Keratinocyte (primary cell): ENCODE data around the gene ZNF526. TPM values are rescaled to one million over a fixed set of nuclear protein-coding genes. Genes with fewer than 3 reads are reported as not detected.

ENCODE experiments used
- DNase-seq: peaks from one replicate; pipeline ENCODE4 v3.0.0-alpha.2; 2011; ENCODE audit warnings: low read depth, missing footprints, low spot score
- FAIRE-seq: peaks from 2 replicates; lab custom pipeline; 2011; peaks lifted over from hg19 to GRCh38; lab: Jason Lieb, UNC
- H2AFZ ChIP-seq: 2 replicates; pipeline ENCODE4 v1.6.0; 2012; ENCODE audit warnings: low read length, control low read depth, inconsistent platforms; ENCODE audit not compliant: control insufficient read depth
- H3K27ac ChIP-seq: 2 replicates; pipeline ENCODE4 v1.5.1; 2011; ENCODE audit warnings: low read length; ENCODE audit not compliant: control insufficient read depth, insufficient read depth
- H3K27me3 ChIP-seq: 3 replicates; pipeline ENCODE4 v1.6.0; 2011; ENCODE audit warnings: low read length; ENCODE audit not compliant: control insufficient read depth, insufficient read depth; ENCODE audit errors: extremely low read depth
- H3K36me3 ChIP-seq, 2 experiments: 2 replicates in 1 of 2; 3 replicates in 1 of 2; pipeline ENCODE4 v1.5.1; 2011; ENCODE audit warnings: low read length in 2 of 2, mild to moderate bottlenecking in 1 of 2; ENCODE audit not compliant: control insufficient read depth in 2 of 2, insufficient read depth in 2 of 2; ENCODE audit errors: extremely low read depth in 1 of 2
- H3K4me1 ChIP-seq: 3 replicates; pipeline ENCODE4 v1.5.1; 2011; ENCODE audit warnings: low read length; ENCODE audit not compliant: control insufficient read depth, insufficient read depth; ENCODE audit errors: extremely low read depth
- H3K4me2 ChIP-seq: 3 replicates; pipeline ENCODE4 v1.6.0; 2011; ENCODE audit warnings: low read depth, low read length; ENCODE audit not compliant: control insufficient read depth, insufficient read depth; ENCODE audit errors: extremely low read depth
- H3K4me3 ChIP-seq, 3 experiments: fragments of 200-600 bp in 1 of 3; sonication (generic) in 1 of 3; 2 replicates in 2 of 3; 3 replicates in 1 of 3; pipeline ENCODE4 v1.5.1; 2011 to 2016; ENCODE audit warnings: low read length in 3 of 3, mild to moderate bottlenecking in 3 of 3, control low read depth in 2 of 3, inconsistent platforms in 1 of 3, low read depth in 1 of 3, mixed read lengths in 1 of 3, mixed run types in 1 of 3, moderate library complexity in 1 of 3; ENCODE audit not compliant: control insufficient read depth in 2 of 3, insufficient read depth in 2 of 3; ENCODE audit errors: extremely low read depth in 1 of 3
- H3K79me2 ChIP-seq: 2 replicates; pipeline ENCODE4 v1.6.0; 2012; ENCODE audit warnings: low read length; ENCODE audit not compliant: control insufficient read depth, insufficient read depth
- H3K9ac ChIP-seq: 3 replicates; pipeline ENCODE4 v1.6.0; 2011; ENCODE audit warnings: low read length; ENCODE audit not compliant: control insufficient read depth, insufficient read depth; ENCODE audit errors: extremely low read depth
- H3K9me1 ChIP-seq: 3 replicates; pipeline ENCODE4 v1.6.0; 2011; ENCODE audit warnings: low read length; ENCODE audit not compliant: control insufficient read depth, insufficient read depth; ENCODE audit errors: extremely low read depth
- H3K9me3 ChIP-seq: 2 replicates; pipeline ENCODE4 v1.5.1; 2012; ENCODE audit warnings: low read depth, low read length; ENCODE audit not compliant: control insufficient read depth
- H4K20me1 ChIP-seq: 3 replicates; pipeline ENCODE4 v1.6.0; 2011; ENCODE audit warnings: low read length; ENCODE audit not compliant: control insufficient read depth, insufficient read depth; ENCODE audit errors: extremely low read depth
- EZH2 ChIP-seq: IDR thresholded peaks from one replicate; pipeline ENCODE4 v1.6.1; 2012; ENCODE audit warnings: inconsistent platforms, mild to moderate bottlenecking, low read length, moderate library complexity
- dilution Hi-C: fragments of 300-500 bp; cut with MboI; formaldehyde crosslinking; loops from one replicate; pipeline ENCODE4 v1.7.0; 2020; ENCODE audit warnings: low sequenced_read_pairs; ENCODE audit not compliant: extremely low pct_ligation_motif_present
- polyA plus RNA-seq, 5 experiments: library from polyadenylated mRNA; depleted of rRNA in 3 of 5; stranded (reverse) in 3 of 5; stranded (forward) in 1 of 5; unstranded in 1 of 5; fragments of >200 nt; gene quantifications; 1 replicate in 1 of 5; 2 replicates in 3 of 5; 3 replicates in 1 of 5; pipeline versions ENCODE4 v1.2.1 to v1.2.3, GENCODE V29; 2011 to 2012; ENCODE audit warnings: missing spikeins in 2 of 5, low read depth in 1 of 5, low replicate concordance in 1 of 5
- TF ChIP-seq, protein P1 (sequence below), 3 experiments: IDR thresholded peaks in 1 of 3; conservative IDR thresholded peaks in 1 of 3; optimal IDR thresholded peaks in 1 of 3; 2 replicates in 2 of 3; 3 replicates in 1 of 3; pipeline versions ENCODE3 to v1.5.1; 2011; ENCODE audit warnings: low read length in 3 of 3, mild to moderate bottlenecking in 3 of 3, moderate library complexity in 2 of 3, control low read depth in 1 of 3, inconsistent platforms in 1 of 3; ENCODE audit not compliant: insufficient read depth in 2 of 3; ENCODE audit errors: extremely low read depth in 1 of 3

ZNF526 gene
- polyA plus RNA-seq, 1 donor (not counting 4 experiments of a cell fraction or from before 2014, with no cell fraction given): 5.4 TPM

DNA sequence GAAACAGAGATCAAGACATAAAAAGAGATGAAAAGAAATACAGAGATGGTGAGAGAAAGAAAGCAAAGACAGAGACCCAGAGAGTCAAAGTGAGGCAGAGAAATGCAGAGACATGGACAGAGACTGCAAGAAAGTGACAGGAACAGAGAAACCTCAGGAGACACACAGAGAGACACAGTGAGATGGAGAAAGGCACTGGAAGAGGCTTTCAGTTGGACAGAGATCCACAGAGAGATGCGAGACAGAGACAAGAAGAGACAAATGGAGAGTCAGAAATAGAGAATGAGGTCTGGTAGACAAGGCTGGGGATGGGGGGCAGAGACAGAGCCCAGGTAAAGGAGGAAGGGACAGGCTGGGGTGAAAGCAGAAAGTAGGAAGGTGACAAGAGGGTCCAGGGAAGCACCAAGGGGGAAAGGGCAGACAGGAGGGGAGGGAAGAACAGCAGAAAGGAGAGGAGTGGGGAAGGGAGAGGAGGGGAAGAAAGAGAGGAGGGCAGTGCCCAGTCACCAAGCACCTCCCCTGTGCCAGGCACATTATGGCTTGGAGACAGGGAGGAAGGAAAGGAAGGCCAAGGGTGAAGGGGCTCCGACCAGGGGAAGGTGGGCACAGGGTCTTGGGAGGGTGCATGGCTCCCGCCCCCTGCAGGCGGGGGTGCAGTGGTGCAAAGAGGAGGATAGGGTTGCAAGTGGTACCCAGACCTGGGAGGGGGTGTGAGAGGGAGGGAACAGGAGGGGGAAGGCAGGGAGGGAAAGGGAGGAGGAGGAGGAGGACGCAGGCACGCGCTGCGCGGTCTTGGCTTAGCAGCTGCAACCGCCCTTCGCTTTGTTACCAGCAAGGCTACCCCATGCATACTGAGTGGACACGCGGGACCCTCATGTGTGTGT is 41.1 kb upstream of the ZNF526 start:
- H4K20me1 ChIP-seq: no peaks in the 10 kb centered on the region
- TF ChIP-seq EZH2: no peak
- TF ChIP-seq, protein P1, sequence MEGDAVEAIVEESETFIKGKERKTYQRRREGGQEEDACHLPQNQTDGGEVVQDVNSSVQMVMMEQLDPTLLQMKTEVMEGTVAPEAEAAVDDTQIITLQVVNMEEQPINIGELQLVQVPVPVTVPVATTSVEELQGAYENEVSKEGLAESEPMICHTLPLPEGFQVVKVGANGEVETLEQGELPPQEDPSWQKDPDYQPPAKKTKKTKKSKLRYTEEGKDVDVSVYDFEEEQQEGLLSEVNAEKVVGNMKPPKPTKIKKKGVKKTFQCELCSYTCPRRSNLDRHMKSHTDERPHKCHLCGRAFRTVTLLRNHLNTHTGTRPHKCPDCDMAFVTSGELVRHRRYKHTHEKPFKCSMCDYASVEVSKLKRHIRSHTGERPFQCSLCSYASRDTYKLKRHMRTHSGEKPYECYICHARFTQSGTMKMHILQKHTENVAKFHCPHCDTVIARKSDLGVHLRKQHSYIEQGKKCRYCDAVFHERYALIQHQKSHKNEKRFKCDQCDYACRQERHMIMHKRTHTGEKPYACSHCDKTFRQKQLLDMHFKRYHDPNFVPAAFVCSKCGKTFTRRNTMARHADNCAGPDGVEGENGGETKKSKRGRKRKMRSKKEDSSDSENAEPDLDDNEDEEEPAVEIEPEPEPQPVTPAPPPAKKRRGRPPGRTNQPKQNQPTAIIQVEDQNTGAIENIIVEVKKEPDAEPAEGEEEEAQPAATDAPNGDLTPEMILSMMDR (optimal IDR thresholded peaks at IDR 0.05 in 1 of 3, IDR thresholded peaks at IDR 0.05 in 1 of 3, conservative IDR thresholded peaks at IDR 0.05 in 1 of 3; ENCODE audit: extremely low read depth in 1 of 3, insufficient read depth in 2 of 3, low read length in 3 of 3): peak; percentile 36 to 51 (median 42)
- no peak overlapping the region for H3K9ac ChIP-seq
- dilution Hi-C loops: no loop called here
- H3K36me3 ChIP-seq: no peaks in the 10 kb centered on the region
- no peak overlapping the region for H3K4me2 ChIP-seq
- no peaks in the 10 kb centered on the region for H3K9me1 ChIP-seq
- H3K4me1 ChIP-seq: peaks cover 11% of the 10 kb centered on the region
- no peak overlapping the region for H3K27ac ChIP-seq
- peaks cover 49% of the 10 kb centered on the region for H3K27me3 ChIP-seq
- no peak overlapping the region for H3K4me3 ChIP-seq
- DNase-seq (no peak), FAIRE-seq (peak; percentile 41)
- H3K9me3 ChIP-seq: no peaks in the 10 kb centered on the region
- H3K79me2 ChIP-seq: no peaks in the 10 kb centered on the region
- no peak overlapping the region for H2AFZ ChIP-seq

DNA sequence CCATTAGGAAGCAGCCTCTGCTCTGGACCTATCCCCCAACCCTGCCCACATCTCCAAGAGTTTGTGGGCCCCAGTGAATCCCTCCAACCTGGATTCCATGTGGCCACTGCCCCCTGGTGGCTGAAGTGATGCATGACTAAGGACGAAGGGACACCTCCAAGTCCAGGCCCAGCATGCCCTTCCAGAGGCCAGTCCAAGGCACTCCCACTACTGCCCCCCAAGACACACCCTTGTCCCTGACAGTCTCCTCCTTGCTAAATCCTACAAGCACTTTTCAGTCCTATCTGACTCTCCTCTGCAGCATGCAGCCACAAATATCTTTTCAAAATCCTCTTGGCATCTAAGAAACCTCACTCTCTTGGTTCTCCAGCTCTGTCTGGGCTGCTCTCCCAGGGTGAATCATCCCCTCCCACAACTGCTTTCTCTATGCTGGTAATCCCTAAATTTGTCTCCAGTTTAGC is 35.7 kb upstream of the ZNF526 start:
- H3K4me1 ChIP-seq: peaks cover 10% of the 10 kb centered on the region
- no peak overlapping the region for H3K4me3 ChIP-seq
- no peak overlapping the region for H3K27ac ChIP-seq
- no peaks in the 10 kb centered on the region for H3K9me1 ChIP-seq
- no peaks in the 10 kb centered on the region for H3K9me3 ChIP-seq
- no peaks in the 10 kb centered on the region for H3K36me3 ChIP-seq
- TF ChIP-seq, protein P1 (optimal IDR thresholded peaks at IDR 0.05 in 1 of 3, IDR thresholded peaks at IDR 0.05 in 1 of 3, conservative IDR thresholded peaks at IDR 0.05 in 1 of 3; ENCODE audit: extremely low read depth in 1 of 3, insufficient read depth in 2 of 3, low read length in 3 of 3): peak; percentile 89 to 96 (median 95)
- no peak for TF ChIP-seq EZH2
- peak overlapping the region; percentile 71 for H2AFZ ChIP-seq
- no peaks in the 10 kb centered on the region for H3K79me2 ChIP-seq
- no peak for DNase-seq
- FAIRE-seq: peak; percentile 87
- H3K9ac ChIP-seq: no peak overlapping the region
- H4K20me1 ChIP-seq: no peaks in the 10 kb centered on the region
- peaks cover 7% of the 10 kb centered on the region for H3K27me3 ChIP-seq
- H3K4me2 ChIP-seq: peak overlapping the region; percentile 2
- dilution Hi-C loops: no loop called here
